ENCODE data around the gene C4A.

C4A gene

GRCh38 chr6:31966997-31967925 lies 14.6 kb upstream of the C4A start:
- ChIA-PET POLR2A (interaction anchor here (1.0 kb wide), 1 partner anchor 140 kb away, joined by 3 read pairs; the partner anchor contains the start of gene HSPA1B), CTCF (interaction anchor here (0.7 to 3.4 kb wide), 3 partner anchors 15 to 277 kb away, joined by 3 to 20 read pairs (median 3); no protein-coding TSS in a partner anchor)
- H3K36me3 ChIP-seq (ENCODE audit: control insufficient read depth in 2 of 2, insufficient read depth in 1 of 2, low read length in 2 of 2) = peaks cover 13 to 87% of the 10 kb centered on the region in 2 experiments; a peak in 2 of 3 replicates
- no peaks in the 10 kb centered on the region; the same call in 1 of the 2 replicates for H3K4me1 ChIP-seq (ENCODE audit: control insufficient read depth, insufficient read depth, low read length)
- no peak overlapping the region for H3K27ac ChIP-seq (ENCODE audit: extremely low read depth, low read depth, low read length)
- H3K9me3 ChIP-seq (ENCODE audit: control insufficient read depth, insufficient read depth, low read depth, low read length) = no peaks in the 10 kb centered on the region
- TF ChIP-seq KLF8 (tag by site-specific recombination; IDR thresholded peaks at IDR 0.05) = no peak
- TF ChIP-seq SCRT2 (tag by site-specific recombination; IDR thresholded peaks at IDR 0.05) = peak; percentile 10; the same call in 1 of the 2 replicates
- no peak overlapping the region for H3K4me3 ChIP-seq (ENCODE audit: low read depth, low read length)

DNA sequence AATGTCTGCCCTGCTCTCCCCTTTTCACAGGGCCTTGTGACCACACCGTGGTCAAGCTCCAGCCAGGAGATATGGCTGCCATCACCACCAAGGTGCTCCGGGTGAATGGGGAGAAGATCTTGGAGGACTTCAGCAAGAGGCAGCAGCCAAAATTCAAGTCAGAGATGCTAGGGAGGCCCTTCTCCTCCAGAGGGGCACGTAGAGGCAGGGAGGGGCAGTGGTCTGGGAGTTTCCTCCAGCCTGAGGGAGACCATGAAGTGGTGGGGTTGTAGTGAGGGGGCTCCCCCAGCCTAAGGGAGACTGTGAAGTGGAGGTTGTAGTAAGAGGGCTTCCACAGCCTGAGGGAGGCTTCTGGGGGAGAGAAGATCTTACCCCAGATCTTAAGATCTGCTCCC lies 13.9 kb upstream of the C4A start:
- Histone ChIP-seq H3K4me3 (ENCODE audit: low read depth, low read length) (no peak overlapping the region), H3K9me3 (ENCODE audit: control insufficient read depth, insufficient read depth, low read depth, low read length) (no peaks in the 10 kb centered on the region), H3K4me1 (ENCODE audit: control insufficient read depth, insufficient read depth, low read length) (peaks cover 1% of the 10 kb centered on the region), H3K36me3 (ENCODE audit: control insufficient read depth in 2 of 2, insufficient read depth in 1 of 2, low read length in 2 of 2) (peaks cover 13 to 81% of the 10 kb centered on the region in 2 experiments; a peak in 2 of 3 replicates), H3K27ac (ENCODE audit: extremely low read depth, low read depth, low read length) (no peak overlapping the region)
- ChIA-PET CTCF (no interaction called here), POLR2A (interaction anchor here (1.5 kb wide), 1 partner anchor 8 kb away, joined by 8 read pairs; the partner anchor contains the start of genes NELFE and SKIC2)
- TF ChIP-seq, protein P1, sequence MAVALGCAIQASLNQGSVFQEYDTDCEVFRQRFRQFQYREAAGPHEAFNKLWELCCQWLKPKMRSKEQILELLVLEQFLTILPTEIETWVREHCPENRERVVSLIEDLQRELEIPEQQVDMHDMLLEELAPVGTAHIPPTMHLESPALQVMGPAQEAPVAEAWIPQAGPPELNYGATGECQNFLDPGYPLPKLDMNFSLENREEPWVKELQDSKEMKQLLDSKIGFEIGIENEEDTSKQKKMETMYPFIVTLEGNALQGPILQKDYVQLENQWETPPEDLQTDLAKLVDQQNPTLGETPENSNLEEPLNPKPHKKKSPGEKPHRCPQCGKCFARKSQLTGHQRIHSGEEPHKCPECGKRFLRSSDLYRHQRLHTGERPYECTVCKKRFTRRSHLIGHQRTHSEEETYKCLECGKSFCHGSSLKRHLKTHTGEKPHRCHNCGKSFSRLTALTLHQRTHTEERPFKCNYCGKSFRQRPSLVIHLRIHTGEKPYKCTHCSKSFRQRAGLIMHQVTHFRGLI (tag by site-specific recombination; IDR thresholded peaks at IDR 0.05) = no peak
- no peak for TF ChIP-seq ZNF704 (tag by site-specific recombination; IDR thresholded peaks at IDR 0.05)
- no peak for TF ChIP-seq HOXD13 (CRISPR knock-in tag; IDR thresholded peaks at IDR 0.05; ENCODE audit: borderline replicate concordance)
- TF ChIP-seq, protein P2, sequence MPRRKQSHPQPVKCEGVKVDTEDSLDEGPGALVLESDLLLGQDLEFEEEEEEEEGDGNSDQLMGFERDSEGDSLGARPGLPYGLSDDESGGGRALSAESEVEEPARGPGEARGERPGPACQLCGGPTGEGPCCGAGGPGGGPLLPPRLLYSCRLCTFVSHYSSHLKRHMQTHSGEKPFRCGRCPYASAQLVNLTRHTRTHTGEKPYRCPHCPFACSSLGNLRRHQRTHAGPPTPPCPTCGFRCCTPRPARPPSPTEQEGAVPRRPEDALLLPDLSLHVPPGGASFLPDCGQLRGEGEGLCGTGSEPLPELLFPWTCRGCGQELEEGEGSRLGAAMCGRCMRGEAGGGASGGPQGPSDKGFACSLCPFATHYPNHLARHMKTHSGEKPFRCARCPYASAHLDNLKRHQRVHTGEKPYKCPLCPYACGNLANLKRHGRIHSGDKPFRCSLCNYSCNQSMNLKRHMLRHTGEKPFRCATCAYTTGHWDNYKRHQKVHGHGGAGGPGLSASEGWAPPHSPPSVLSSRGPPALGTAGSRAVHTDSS (tag by site-specific recombination; IDR thresholded peaks at IDR 0.05) = no peak
- TF ChIP-seq, protein P3, sequence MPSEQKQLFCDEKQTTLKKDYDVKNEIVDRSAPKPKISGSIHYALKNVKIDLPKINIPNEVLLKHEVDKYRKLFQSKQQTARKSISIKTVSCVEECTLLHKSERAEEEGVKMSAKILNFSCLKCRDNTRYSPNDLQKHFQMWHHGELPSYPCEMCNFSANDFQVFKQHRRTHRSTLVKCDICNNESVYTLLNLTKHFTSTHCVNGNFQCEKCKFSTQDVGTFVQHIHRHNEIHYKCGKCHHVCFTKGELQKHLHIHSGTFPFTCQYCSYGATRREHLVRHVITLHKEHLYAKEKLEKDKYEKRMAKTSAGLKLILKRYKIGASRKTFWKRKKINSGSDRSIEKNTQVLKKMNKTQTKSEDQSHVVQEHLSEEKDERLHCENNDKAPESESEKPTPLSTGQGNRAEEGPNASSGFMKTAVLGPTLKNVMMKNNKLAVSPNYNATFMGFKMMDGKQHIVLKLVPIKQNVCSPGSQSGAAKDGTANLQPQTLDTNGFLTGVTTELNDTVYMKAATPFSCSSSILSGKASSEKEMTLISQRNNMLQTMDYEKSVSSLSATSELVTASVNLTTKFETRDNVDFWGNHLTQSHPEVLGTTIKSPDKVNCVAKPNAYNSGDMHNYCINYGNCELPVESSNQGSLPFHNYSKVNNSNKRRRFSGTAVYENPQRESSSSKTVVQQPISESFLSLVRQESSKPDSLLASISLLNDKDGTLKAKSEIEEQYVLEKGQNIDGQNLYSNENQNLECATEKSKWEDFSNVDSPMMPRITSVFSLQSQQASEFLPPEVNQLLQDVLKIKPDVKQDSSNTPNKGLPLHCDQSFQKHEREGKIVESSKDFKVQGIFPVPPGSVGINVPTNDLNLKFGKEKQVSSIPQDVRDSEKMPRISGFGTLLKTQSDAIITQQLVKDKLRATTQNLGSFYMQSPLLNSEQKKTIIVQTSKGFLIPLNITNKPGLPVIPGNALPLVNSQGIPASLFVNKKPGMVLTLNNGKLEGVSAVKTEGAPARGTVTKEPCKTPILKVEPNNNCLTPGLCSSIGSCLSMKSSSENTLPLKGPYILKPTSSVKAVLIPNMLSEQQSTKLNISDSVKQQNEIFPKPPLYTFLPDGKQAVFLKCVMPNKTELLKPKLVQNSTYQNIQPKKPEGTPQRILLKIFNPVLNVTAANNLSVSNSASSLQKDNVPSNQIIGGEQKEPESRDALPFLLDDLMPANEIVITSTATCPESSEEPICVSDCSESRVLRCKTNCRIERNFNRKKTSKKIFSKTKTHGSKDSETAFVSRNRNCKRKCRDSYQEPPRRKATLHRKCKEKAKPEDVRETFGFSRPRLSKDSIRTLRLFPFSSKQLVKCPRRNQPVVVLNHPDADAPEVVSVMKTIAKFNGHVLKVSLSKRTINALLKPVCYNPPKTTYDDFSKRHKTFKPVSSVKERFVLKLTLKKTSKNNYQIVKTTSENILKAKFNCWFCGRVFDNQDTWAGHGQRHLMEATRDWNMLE (tag by site-specific recombination; conservative IDR thresholded peaks at IDR 0.05; ENCODE audit: low read depth) = no peak
- no peak for TF ChIP-seq ZXDB (tag by site-specific recombination; IDR thresholded peaks at IDR 0.05)
- TF ChIP-seq ZSCAN16 (tag by site-specific recombination; IDR thresholded peaks at IDR 0.05) = no peak
- no peak for TF ChIP-seq ZNF223 (tag by site-specific recombination; IDR thresholded peaks at IDR 0.05)
- no peak for TF ChIP-seq ZNF19 (tag by site-specific recombination; IDR thresholded peaks at IDR 0.05; ENCODE audit: low read depth)
- TF ChIP-seq IKZF3 (tag by site-specific recombination; IDR thresholded peaks at IDR 0.05) = no peak
- TF ChIP-seq ELK4 (IDR thresholded peaks at IDR 0.05; ENCODE audit: borderline replicate concordance, low read depth, low read length) = no peak
- TF ChIP-seq KLF16 (tag by site-specific recombination; IDR thresholded peaks at IDR 0.05) = no peak
- TF ChIP-seq, protein P4, sequence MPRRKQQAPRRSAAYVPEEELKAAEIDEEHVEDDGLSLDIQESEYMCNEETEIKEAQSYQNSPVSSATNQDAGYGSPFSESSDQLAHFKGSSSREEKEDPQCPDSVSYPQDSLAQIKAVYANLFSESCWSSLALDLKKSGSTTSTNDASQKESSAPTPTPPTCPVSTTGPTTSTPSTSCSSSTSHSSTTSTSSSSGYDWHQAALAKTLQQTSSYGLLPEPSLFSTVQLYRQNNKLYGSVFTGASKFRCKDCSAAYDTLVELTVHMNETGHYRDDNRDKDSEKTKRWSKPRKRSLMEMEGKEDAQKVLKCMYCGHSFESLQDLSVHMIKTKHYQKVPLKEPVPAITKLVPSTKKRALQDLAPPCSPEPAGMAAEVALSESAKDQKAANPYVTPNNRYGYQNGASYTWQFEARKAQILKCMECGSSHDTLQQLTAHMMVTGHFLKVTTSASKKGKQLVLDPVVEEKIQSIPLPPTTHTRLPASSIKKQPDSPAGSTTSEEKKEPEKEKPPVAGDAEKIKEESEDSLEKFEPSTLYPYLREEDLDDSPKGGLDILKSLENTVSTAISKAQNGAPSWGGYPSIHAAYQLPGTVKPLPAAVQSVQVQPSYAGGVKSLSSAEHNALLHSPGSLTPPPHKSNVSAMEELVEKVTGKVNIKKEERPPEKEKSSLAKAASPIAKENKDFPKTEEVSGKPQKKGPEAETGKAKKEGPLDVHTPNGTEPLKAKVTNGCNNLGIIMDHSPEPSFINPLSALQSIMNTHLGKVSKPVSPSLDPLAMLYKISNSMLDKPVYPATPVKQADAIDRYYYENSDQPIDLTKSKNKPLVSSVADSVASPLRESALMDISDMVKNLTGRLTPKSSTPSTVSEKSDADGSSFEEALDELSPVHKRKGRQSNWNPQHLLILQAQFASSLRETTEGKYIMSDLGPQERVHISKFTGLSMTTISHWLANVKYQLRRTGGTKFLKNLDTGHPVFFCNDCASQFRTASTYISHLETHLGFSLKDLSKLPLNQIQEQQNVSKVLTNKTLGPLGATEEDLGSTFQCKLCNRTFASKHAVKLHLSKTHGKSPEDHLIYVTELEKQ (tag by site-specific recombination; IDR thresholded peaks at IDR 0.05; ENCODE audit: borderline replicate concordance) = no peak
- TF ChIP-seq ZNF707 (tag by site-specific recombination; IDR thresholded peaks at IDR 0.05) = no peak
- no peak for TF ChIP-seq ZNF274 (IDR thresholded peaks at IDR 0.05; ENCODE audit: low read length)
- TF ChIP-seq ZNF274 (tag by site-specific recombination; IDR thresholded peaks at IDR 0.05; ENCODE audit: borderline replicate concordance) = no peak
- no peak for TF ChIP-seq ZNF404 (tag by site-specific recombination; IDR thresholded peaks at IDR 0.05)

All from HEK293 (cell line).